Retinal pigment epithelial cell (primary cell): Measurements from ENCODE around the gene ZFYVE27.
A peak's percentile ranks its signal among the peaks of the same experiment; 100 is the strongest.

Source experiments
- DNase-seq: peaks from one replicate; pipeline ENCODE4 v3.0.0-alpha.2; 2010; ENCODE audit warnings: low read depth
- H3K4me3 ChIP-seq: 2 replicates; pipeline ENCODE4 v1.5.1; 2011; ENCODE audit warnings: mild to moderate bottlenecking, low read length, control low read depth, moderate library complexity
- CTCF ChIP-seq: conservative IDR thresholded peaks from 2 replicates; pipeline ENCODE4 v1.5.1; 2011; ENCODE audit warnings: low read depth, low read length, control low read depth, inconsistent platforms

ZFYVE27 gene

GRCh38 chr10:97718178-97718577, 18.8 kb upstream of the ZFYVE27 start:
- TF ChIP-seq CTCF: no peak
- no peak overlapping the region for H3K4me3 ChIP-seq

GRCh38 chr10:97718659-97719142, 18.2 kb upstream of the ZFYVE27 start:
- H3K4me3 ChIP-seq: no peak overlapping the region
- TF ChIP-seq CTCF: no peak
- no peak for DNase-seq

More at GRCh38 chr10:97718178-97718577, 18.8 kb upstream of the ZFYVE27 start:
- no peak for DNase-seq

- DNase-seq: no peak
- no peak for TF ChIP-seq CTCF
- H3K4me3 ChIP-seq: no peak overlapping the region
These were observed 17.3 kb upstream of the ZFYVE27 start for GRCh38 chr10:97719602-97720001.

DNA sequence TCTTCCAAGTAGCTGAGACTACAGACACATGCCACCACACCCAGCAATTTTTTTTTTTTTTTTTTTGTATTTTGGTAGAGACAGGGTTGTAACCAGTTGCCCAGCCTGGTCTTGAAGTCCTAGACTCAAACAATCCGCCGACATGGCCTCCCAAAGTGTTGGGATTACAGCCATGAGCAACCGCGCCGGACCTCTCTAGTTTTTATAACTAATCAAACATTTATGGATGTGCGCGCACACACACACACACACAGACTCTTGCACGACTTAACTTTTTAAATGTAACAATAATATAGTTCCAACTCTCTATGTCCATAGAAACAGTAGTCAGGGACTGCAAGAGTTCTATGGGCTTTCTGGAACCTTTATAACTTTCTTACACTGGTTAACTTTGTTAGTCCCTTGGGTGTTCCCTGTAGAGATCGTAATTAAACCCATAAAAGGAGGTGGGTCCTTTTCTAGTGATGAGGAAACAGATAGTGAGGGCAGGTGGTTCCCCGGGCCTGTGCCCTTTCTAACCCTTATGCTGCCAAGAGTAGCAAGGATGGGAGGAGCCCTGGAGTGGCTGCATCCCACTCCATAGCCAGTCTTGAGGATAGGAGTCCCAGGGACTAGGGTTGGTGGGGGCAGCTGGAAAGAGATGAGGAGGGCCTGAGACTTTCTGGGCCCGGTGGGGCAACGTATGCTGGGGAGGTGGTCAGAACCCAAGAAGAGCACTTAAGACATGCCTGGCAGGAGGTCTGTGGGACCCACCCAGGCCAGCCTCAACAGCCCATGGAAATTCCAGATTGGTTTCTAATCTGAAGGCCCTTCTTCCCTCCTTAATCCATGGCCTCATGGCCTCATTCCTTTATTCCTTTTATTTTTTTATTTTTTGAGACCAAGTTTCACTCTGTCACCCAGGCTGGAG, 14.8 kb upstream of the ZFYVE27 start:
- no peak for TF ChIP-seq CTCF

GRCh38 chr10:97723001-97723400, 13.9 kb upstream of the ZFYVE27 start:
- no peak overlapping the region for H3K4me3 ChIP-seq
- no peak for TF ChIP-seq CTCF
- no peak for DNase-seq

More for the DNA sequence above, 14.8 kb upstream of the ZFYVE27 start:
- DNase-seq: no peak
- no peak overlapping the region for H3K4me3 ChIP-seq

- no peak for TF ChIP-seq CTCF
- H3K4me3 ChIP-seq: no peak overlapping the region
- peak; percentile 89 for DNase-seq
These were observed 12.5 kb upstream of the ZFYVE27 start for GRCh38 chr10:97724341-97724941.
